HG03575 (cell line): ENCODE results near the gene FAM184A.

Experiments
- ATAC-seq: cut with Tn5 transposase; IDR thresholded peaks from one replicate; pipeline ENCODE4 v1.9.1; 2021; ENCODE audit not compliant: unreplicated experiment, insufficient number of reproducible peaks, low FRiP score; ENCODE audit errors: extremely low read depth

The FAM184A gene

DNA sequence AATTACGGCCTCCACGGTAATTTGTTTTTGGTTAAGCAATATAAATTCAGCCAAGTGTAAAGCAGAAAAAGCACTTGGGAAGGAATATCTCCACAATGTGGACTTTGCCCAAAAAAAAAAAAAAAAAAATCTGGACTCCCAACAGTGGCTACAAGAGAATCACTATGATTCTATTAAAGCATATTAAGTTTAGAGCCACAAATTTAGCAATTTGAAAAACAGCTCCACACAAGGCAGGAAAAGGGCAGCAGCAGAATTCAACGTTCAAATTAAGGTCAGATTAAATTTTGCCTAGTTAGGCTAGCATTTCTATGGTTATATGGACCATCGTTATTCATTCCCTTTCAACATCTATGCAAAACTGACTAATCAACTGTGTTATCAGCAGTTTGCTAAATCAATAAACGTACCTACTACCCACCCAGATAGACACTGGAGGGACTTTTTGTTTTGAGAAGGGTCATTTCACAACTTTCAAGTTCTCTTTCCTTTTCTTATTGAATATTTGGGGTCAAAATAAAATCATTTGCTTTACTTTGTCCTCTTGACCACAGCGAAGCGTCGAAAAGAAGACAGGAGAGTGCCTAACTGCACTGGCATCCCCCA lies 144.5 kb downstream of the FAM184A start:
- ATAC-seq = peak; percentile 1

DNA sequence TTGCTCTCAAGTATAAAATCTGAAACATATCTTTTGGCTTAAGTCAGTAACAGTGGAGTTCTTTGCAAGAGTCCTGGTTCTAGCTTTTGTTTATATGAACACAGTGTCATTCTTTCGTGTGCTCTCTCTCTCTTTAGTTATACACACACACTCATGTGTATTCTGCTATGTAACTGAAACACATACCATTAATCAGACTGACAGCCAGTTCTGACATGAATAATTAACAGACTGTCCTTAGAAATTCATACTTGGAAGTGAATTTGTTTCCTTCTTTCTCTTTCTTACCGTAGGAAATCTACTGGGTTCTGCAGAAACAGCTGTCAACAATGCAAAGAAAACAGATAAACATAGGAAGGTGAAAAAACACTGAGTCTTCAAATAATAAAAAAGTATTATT lies 146.0 kb downstream of the FAM184A start:
- no peak for ATAC-seq

DNA sequence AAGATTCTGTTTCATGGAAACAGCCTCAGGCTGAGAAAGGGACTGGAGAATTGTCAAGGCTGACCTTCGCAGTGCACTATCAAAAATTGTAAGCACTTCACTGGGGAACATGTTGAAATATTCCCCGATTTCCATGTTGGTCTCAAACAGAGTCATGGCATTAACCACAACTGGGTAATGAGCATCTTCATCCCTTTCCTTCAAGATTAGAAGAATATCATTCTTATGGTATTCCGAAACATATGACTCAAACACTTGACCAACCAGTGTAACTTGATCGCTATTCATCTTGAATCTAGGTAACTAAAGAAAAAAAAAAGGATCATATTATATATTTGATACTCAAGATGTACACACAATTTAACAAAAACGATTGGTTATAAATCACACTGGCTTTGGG lies 147.0 kb downstream of the FAM184A start:
- no peak for ATAC-seq

DNA sequence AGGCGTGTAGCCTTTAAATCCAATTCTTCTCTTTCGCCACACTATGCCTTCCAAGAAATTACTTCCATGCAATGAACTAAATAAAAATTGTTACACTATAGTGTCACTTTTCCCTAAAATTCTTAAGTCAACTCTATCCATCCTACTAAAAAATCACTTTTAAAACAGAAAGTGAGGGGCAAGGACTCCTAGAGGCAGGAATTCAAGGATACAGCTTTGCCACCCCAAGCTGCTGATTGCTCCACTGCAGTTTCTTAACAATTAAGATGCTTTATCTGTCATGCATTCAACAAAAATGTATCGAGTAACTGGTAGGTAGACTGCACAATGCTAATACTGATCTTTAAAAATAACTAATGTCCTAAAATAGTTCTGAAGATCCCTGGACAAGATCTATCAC lies 147.8 kb downstream of the FAM184A start:
- no peak for ATAC-seq

DNA sequence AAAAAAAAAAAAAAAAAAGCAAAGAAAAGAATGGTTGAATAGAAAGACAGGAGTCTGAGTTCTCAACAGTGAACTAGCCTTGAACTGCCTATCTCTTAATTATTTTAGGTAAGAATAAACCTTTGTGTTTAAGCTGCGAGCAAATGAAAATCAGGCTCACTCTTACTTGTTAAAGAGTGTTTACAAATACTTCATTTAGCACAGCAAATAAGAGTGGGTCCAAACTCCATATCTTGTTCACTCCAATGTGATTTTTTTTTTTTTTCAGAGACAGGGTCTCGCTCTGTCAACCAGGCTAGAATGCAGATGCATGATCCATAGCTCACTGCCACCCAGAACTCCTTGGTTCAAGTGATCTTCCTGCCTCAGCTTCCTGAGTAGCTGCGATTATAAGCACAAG lies 155.4 kb downstream of the FAM184A start:
- ATAC-seq = no peak

DNA sequence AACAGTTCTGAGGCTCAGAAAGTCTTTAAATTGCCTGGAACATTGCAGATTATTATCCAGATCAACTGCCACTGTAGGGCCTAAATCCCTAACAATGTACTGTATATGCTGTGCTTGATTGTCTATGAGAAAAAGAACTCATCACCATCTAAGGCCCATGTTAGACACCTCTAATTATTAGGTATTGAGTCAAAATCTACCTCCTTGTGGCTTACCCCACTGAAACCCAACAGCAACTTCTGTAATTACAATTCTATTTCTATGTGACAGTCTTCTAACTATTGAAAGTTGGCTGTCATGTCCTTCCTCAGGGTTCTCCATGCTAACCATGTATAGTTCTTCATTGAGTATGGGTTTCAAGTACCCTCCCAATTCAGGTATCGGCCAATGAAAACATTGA lies 157.4 kb downstream of the FAM184A start:
- ATAC-seq = no peak

DNA sequence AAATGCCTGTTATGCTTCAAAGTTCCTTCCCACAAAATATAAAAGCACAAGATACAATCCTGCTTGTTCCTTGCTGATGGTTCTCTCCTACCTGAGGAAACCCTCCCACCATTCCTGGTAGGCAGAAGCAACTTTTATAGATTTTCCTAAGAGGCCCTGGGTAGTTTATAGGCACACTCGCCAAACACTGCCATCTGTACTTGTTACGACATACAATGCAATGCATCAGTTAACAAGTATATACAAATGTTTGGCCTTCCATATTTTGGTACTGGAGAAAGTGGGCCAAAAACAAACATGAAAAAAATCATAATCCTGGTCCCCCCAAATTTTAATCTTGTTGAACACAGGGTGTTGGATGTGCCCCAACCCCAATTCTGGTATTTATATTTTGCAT lies 160.1 kb downstream of the FAM184A start:
- ATAC-seq = no peak

DNA sequence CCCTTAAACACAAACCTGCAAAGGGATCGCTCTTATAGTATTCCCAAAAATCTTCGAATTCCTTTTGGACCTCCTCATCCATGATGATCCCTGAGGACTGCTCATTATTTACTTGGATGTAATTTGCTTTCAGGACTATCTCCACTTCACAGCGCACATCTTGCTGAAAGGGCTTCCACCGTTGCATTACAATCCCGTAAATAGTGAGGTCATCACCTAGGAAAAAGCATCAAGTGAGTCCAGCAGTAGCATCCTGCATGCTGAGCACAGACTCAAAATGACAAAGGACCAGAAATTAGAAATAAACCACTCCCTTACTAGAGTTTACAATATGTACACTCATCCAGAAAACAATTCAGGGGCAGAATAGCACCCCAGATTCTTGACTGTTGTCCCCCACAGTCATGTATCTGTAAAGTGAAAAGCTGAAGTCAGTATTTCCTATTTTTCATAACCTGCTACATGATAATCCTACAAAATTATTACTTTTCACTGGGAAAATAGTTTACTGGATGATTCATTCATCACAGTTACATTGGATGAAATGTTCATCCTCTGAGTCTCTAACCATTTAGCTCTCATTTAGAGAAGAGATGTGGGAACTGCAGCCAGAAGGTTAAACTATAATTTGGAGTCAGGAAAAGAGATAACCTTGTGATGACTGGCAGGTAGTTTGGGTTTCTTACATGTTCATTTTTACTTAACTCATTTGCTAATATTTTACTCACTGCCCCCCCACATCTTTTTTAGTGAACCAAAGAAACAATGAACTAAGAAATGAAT lies 160.7 kb downstream of the FAM184A start:
- ATAC-seq = no peak

DNA sequence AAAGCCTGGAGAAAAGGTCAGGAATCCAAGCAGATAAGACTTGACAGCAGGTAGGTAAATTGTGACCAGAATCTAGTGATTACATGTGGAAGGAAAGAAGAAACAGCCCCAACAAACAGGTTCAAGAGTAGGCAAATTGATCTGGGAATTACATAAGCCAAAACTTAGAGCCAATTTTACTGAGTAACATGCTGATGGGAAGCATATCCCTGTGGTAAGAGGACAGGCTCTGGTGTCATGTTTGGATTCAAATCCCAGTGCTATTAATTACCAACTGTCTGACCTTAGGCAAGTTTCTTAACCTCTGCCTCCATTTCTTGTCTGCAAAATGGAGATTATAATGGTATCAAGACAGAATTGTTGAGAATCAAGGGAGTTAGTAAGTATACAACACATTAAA lies 163.9 kb downstream of the FAM184A start:
- ATAC-seq = no peak

DNA sequence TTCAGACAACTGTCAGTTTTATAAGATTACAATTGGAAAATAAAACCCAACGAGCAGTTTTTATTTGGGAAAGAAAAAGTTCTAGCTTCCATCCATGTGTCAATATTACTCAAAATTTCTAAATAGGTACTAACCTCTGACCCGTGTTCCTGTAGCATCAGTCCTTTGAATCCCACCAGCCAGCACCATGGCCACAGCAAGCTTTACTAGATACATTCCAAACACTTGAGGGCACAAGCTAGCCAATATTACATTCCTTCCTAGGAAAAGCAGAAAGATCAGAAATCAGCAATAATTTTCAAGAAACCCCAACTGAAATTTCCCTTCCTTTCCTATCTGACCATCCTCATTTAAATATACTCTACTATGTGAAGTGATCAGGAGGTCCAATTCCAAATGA lies 165.3 kb downstream of the FAM184A start:
- no peak for ATAC-seq

DNA sequence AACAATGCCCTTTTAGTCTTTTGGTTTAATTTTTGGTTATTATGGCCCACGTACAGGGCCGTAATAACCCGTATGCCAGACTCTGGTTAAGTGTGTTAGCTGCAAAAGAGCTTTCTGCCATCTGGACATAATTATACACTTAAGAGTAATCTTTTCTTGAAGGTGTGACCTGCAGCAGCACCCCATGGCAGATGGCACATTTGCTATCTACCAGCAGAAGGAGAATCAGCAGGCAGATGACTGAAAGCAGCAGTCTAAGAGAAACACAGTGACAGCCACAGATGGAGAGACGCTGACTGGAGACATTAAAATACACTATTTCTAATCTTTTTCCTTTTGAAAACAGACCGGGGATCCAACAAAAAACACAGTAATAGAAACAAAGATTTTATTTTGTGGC lies 165.8 kb downstream of the FAM184A start:
- no peak for ATAC-seq
